AG04450 (cell line): ENCODE measurements around the gene C6orf120. TPM values are rescaled to one million over a fixed set of nuclear protein-coding genes. Genes with fewer than 3 reads are reported as not detected.

ENCODE experiments used
- CTCF ChIA-PET: fragments of 300-600, 350-600 bp; formaldehyde crosslinking; extraction: SDS; loops from one replicate; lab custom pipeline; 2022; ENCODE audit warnings: antibody characterized with exemption, inconsistent platforms; lab: Charles Lee
- POLR2A ChIA-PET: fragments of 350-600 bp; formaldehyde crosslinking; extraction: SDS; loops from one replicate; lab custom pipeline; 2021; ENCODE audit warnings: antibody characterized with exemption, inconsistent platforms; lab: Yijun Ruan, JAX
- DNase-seq: peaks from one replicate; pipeline ENCODE4 v3.0.0-alpha.2; 2011; ENCODE audit warnings: low read depth, low spot score
- H3K27ac ChIP-seq: one replicate; pipeline ENCODE4 v1.5.1; 2012; ENCODE audit warnings: low read depth, low read length, control low read depth
- H3K27me3 ChIP-seq: one replicate; pipeline ENCODE4 v1.6.0; 2012; ENCODE audit warnings: low read length; ENCODE audit not compliant: control insufficient read depth, insufficient read depth
- H3K4me3 ChIP-seq: 2 replicates; pipeline ENCODE4 v1.5.1; 2011; ENCODE audit warnings: mild to moderate bottlenecking, low read depth, low read length, control low read depth
- H3K9me3 ChIP-seq: 2 replicates; pipeline ENCODE4 v1.5.1; 2012; ENCODE audit warnings: low read length; ENCODE audit not compliant: control insufficient read depth, insufficient read depth
- CTCF ChIP-seq: IDR thresholded peaks from 2 replicates; pipeline ENCODE4 v1.5.1; 2011; ENCODE audit warnings: low read depth, low read length, control low read depth, inconsistent platforms
- polyA minus RNA-seq: library from RNA; depleted of rRNA, polyadenylated mRNA; stranded (reverse); fragments of >200 nt; gene quantifications from 2 replicates; pipeline ENCODE4 v1.2.3, GENCODE V29; 2011; rRNA and poly(A)+ RNA removed
- polyA plus RNA-seq: library from polyadenylated mRNA; depleted of rRNA; stranded (reverse); fragments of >200 nt; gene quantifications from 2 replicates; pipeline ENCODE4 v1.2.3, GENCODE V29; 2011; rRNA removed

The C6orf120 gene
- polyA plus RNA-seq = 32.8 and 35.9 TPM in 2 replicates
- polyA minus RNA-seq = 9.9 and 12.9 TPM in 2 replicates

- ChIA-PET CTCF (interaction anchor here (1.0 kb wide), 1 partner anchor 10 kb away, joined by 3 read pairs; no protein-coding TSS in a partner anchor), POLR2A (interaction anchor here (0.5 to 1.8 kb wide), 12 partner anchors 10 to 1816 kb away, joined by 3 to 15 read pairs (median 4); partner anchors contain the start of genes DYNLT2 and ERMARD)
- Histone ChIP-seq H3K27me3 (no peaks in the 10 kb centered on the region), H3K27ac (peak within 1 kb of the TSS; percentile 81), H3K4me3 (peak within 1 kb of the TSS; percentile 94), H3K9me3 (no peaks in the 10 kb centered on the region; the same call in 1 of the 2 replicates)
- TF ChIP-seq CTCF = no peak
- DNase-seq = peak; percentile 90
Measured at GRCh38 chr6:169701954-169702839, at the start of gene C6orf120, which contains the start of gene WDR27. C6orf120 (plus strand) TSS chr6:169702126; CDS start chr6:169702460, 334 bp downstream. WDR27 (minus strand) TSS chr6:169702029; CDS start chr6:169689005, 13,024 bp downstream.

DNA sequence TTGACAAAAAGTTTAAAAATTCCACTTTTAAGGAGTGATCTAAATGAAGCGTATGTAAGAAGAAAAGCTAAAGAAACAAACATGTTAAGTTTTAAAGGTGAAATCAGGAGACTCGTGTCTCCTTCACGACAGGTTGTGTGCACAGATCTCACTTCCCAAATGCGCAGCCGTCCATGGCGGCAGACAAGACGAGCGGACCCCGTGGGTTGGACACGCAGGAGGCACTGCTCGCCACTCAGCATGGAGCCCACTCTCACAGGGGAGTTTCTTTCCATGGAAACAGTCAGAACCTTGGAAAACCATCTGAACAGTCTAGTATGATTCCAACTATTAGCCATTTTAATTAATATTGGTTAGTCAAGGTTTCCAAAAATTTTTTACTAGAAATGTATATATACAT lies 49.0 kb upstream of the C6orf120 start:
- no peak for TF ChIP-seq CTCF
- ChIA-PET POLR2A (no interaction called here), CTCF (no interaction called here)
- Histone ChIP-seq H3K9me3 (peaks cover 8% of the 10 kb centered on the region), H3K27ac (no peak overlapping the region), H3K4me3 (no peak overlapping the region), H3K27me3 (no peaks in the 10 kb centered on the region)
- no peak for DNase-seq

GRCh38 chr6:169653691-169654090 lies 48.2 kb upstream of the C6orf120 start:
- POLR2A ChIA-PET = no interaction called here

DNA sequence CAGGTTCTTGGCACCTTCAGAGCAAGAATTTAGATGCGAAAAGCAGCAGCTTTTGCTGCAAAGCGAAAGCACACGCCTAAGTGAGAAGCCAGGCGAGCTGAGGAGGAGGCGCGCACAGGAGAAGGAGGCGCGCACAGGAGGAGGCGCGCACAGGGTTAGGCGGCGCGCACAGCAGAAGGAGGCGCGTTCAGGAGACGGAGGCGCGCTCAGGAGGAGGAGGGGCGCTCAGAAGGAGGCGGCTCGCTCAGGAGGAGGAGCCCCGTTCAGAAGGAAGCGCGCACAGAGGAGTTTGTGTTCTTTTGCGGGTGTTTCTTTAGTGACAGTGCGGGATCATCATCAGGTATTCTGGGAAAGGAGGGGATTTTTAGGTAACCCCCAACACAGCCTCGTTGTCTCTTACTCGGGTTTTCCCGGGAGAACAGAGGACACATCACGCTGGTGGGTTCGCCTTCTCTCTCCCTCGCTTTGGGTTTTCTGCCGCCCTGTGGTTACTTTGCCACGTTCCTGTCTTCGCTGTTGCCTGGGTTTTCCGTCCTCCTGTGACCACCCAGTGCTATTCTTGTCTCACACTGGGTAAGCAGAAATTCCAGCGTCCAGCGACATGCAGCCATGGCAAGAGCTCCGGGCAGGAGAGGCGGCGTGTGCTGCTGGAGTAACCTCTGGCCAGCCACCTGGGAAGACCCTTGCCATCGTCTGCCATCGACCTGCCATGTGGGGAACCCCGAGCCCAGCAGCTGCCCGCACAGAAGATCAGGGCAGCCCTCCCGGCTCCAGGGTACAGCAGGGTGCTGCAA lies 47.1 kb upstream of the C6orf120 start:
- TF ChIP-seq CTCF = peak; percentile 48
- Histone ChIP-seq H3K9me3 (peaks cover 8% of the 10 kb centered on the region), H3K4me3 (peak overlapping the region; percentile 63), H3K27ac (peak overlapping the region; percentile 52), H3K27me3 (no peaks in the 10 kb centered on the region)
- DNase-seq = peak; percentile 29
- CTCF ChIA-PET = no interaction called here
- POLR2A ChIA-PET = no interaction called here

More at GRCh38 chr6:169653691-169654090, 48.2 kb upstream of the C6orf120 start:
- Histone ChIP-seq H3K27me3 (no peaks in the 10 kb centered on the region), H3K4me3 (no peak overlapping the region), H3K27ac (no peak overlapping the region), H3K9me3 (peaks cover 8% of the 10 kb centered on the region)
- TF ChIP-seq CTCF = no peak
- CTCF ChIA-PET = no interaction called here
- DNase-seq = no peak
